Neuronal stem cell (in vitro differentiated cells): ENCODE results near the gene RERG.

Experiments
- DNase-seq: peaks from one replicate; pipeline ENCODE4 v3.0.0-alpha.2; 2013; ENCODE audit warnings: low spot score
- H2AFZ ChIP-seq: one replicate; pipeline ENCODE4 v1.6.1; 2013; ENCODE audit warnings: mild to moderate bottlenecking, low read length, inconsistent platforms
- H2AK5ac ChIP-seq: 2 replicates; pipeline ENCODE4 v1.6.1; 2013; ENCODE audit warnings: low read depth, mild to moderate bottlenecking, inconsistent platforms, low read length, moderate library complexity, mixed read lengths
- H2BK120ac ChIP-seq: 2 replicates; pipeline ENCODE4 v1.6.1; 2013; ENCODE audit warnings: low read depth, mild to moderate bottlenecking, inconsistent platforms, low read length, moderate library complexity, mixed read lengths
- H2BK12ac ChIP-seq: one replicate; pipeline ENCODE4 v1.6.1; 2013; ENCODE audit warnings: low read length, inconsistent platforms
- H2BK15ac ChIP-seq: 2 replicates; pipeline ENCODE4 v1.6.1; 2013; ENCODE audit warnings: mild to moderate bottlenecking, low read length, inconsistent platforms, mixed read lengths
- H2BK5ac ChIP-seq: one replicate; pipeline ENCODE4 v1.6.1; 2013; ENCODE audit warnings: inconsistent platforms, mild to moderate bottlenecking, low read length, moderate library complexity
- H3K14ac ChIP-seq: one replicate; pipeline ENCODE4 v1.6.1; 2013; ENCODE audit warnings: low read length, inconsistent platforms
- H3K18ac ChIP-seq: 2 replicates; pipeline ENCODE4 v1.6.1; 2013; ENCODE audit warnings: low read length, inconsistent platforms
- H3K23ac ChIP-seq: 2 replicates; pipeline ENCODE4 v1.6.1; 2013; ENCODE audit warnings: low read depth, mild to moderate bottlenecking, mixed read lengths, low read length, inconsistent platforms; ENCODE audit not compliant: poor library complexity
- H3K27ac ChIP-seq: replicated peaks from 3 replicates; pipeline ENCODE4 v1.5.1; 2013; ENCODE audit warnings: low read length, inconsistent platforms
- H3K27me3 ChIP-seq, 3 experiments: 2 replicates each; pipeline ENCODE4 v1.6.1; 2013; ENCODE audit warnings: low read length in 3 of 3, mild to moderate bottlenecking in 2 of 3, inconsistent platforms in 1 of 3, low read depth in 1 of 3, mixed read lengths in 1 of 3, moderate library complexity in 1 of 3; ENCODE audit not compliant: control insufficient read depth in 3 of 3, insufficient read depth in 3 of 3
- H3K36me3 ChIP-seq, 2 donors: replicated peaks in 1 of 2; 2 replicates each; pipeline ENCODE4 v1.6.1; 2013; ENCODE audit warnings: low read length in 2 of 2; ENCODE audit not compliant: control insufficient read depth in 2 of 2, insufficient read depth in 2 of 2
- H3K4ac ChIP-seq: 2 replicates; pipeline ENCODE4 v1.6.1; 2013; ENCODE audit warnings: inconsistent platforms, mild to moderate bottlenecking, low read length, moderate library complexity
- H3K4me1 ChIP-seq, 2 donors: 1 replicate in 1 of 2; 2 replicates in 1 of 2; pipeline ENCODE4 v1.6.1; 2013; ENCODE audit warnings: low read length in 2 of 2, low read depth in 1 of 2; ENCODE audit not compliant: control insufficient read depth in 2 of 2, insufficient read depth in 1 of 2
- H3K4me2 ChIP-seq: one replicate; pipeline ENCODE4 v1.6.1; 2013; ENCODE audit warnings: mild to moderate bottlenecking, low read length, inconsistent platforms; ENCODE audit not compliant: insufficient read depth, poor library complexity, severe bottlenecking
- H3K4me3 ChIP-seq, 2 donors: 2 replicates each; pipeline ENCODE4 v1.5.1; 2013; ENCODE audit warnings: low read length in 2 of 2, mild to moderate bottlenecking in 2 of 2, inconsistent platforms in 1 of 2, moderate library complexity in 1 of 2
- H3K79me1 ChIP-seq: one replicate; pipeline ENCODE4 v1.6.1; 2013; ENCODE audit warnings: low read depth, mild to moderate bottlenecking, inconsistent platforms, low read length, moderate library complexity
- H3K9ac ChIP-seq: one replicate; pipeline ENCODE4 v1.6.1; 2013; ENCODE audit warnings: mild to moderate bottlenecking, low read depth, low read length, inconsistent platforms; ENCODE audit not compliant: poor library complexity
- H3K9me3 ChIP-seq, 2 donors: replicated peaks in 1 of 2; 2 replicates each; pipeline versions ENCODE3 to v1.6.1; 2013; ENCODE audit warnings: low read length in 2 of 2, mild to moderate bottlenecking in 2 of 2, inconsistent platforms in 1 of 2, low read depth in 1 of 2, mixed read lengths in 1 of 2, moderate library complexity in 1 of 2; ENCODE audit not compliant: control insufficient read depth in 2 of 2, insufficient read depth in 1 of 2
- H4K8ac ChIP-seq: one replicate; pipeline ENCODE4 v1.6.1; 2013; ENCODE audit warnings: low read depth, mild to moderate bottlenecking, inconsistent platforms, low read length, moderate library complexity
- H4K91ac ChIP-seq: one replicate; pipeline ENCODE4 v1.6.1; 2013; ENCODE audit warnings: low read length, low read depth, mild to moderate bottlenecking, inconsistent platforms; ENCODE audit not compliant: poor library complexity
- WGBS, 2 donors: extraction: QIAGEN DNeasy Blood & Tissue Kit; methylation state at CpG; one replicate each; pipeline ENCODE4 v1.1.7; 2013; ENCODE audit warnings: missing lambda C conversion rate in 2 of 2, mixed read lengths in 1 of 2; ENCODE audit not compliant: insufficient read length in 2 of 2, insufficient replicate concordance in 1 of 2; ENCODE audit errors: extremely low coverage in 2 of 2; 5-methylcytosine and 5-hydroxymethylcytosine counted together

Gene RERG

GRCh38 chr12:15151161-15152091 is 69.8 kb downstream of the RERG start:
- H3K36me3 ChIP-seq, result no peaks in the 10 kb centered on the region
- no peak overlapping the region for H3K4ac ChIP-seq
- H2BK5ac ChIP-seq, result no peak overlapping the region
- no peaks in the 10 kb centered on the region for H3K27me3 ChIP-seq
- H3K27ac ChIP-seq, result no peak overlapping the region
- no peak overlapping the region for H3K4me3 ChIP-seq
- H2AFZ ChIP-seq, result no peak overlapping the region
- no peak overlapping the region for H3K18ac ChIP-seq
- whole genome bisulfite sequencing, 2 donors, result no CpG with 5 or more reads among the region's 5 CpGs
- H2BK15ac ChIP-seq, result no peak overlapping the region
- H2AK5ac ChIP-seq, result no peak overlapping the region
- H4K91ac ChIP-seq, result no peak overlapping the region
- H3K23ac ChIP-seq, result no peak overlapping the region
- H2BK120ac ChIP-seq, result no peak overlapping the region
- no peaks in the 10 kb centered on the region for H3K79me1 ChIP-seq
- no peak overlapping the region for H3K4me2 ChIP-seq
- H3K4me1 ChIP-seq, result no peaks in the 10 kb centered on the region
- H4K8ac ChIP-seq, result no peak overlapping the region
- peak; percentile 3 for DNase-seq
- no peak overlapping the region for H3K9ac ChIP-seq
- H3K14ac ChIP-seq, result no peak overlapping the region
- H2BK12ac ChIP-seq, result no peak overlapping the region
- no peaks in the 10 kb centered on the region for H3K9me3 ChIP-seq

GRCh38 chr12:15146585-15146984 is 74.6 kb downstream of the RERG start:
- H2BK15ac ChIP-seq, result no peak overlapping the region
- no peak overlapping the region for H4K91ac ChIP-seq
- no peak overlapping the region for H2AK5ac ChIP-seq
- no peak overlapping the region for H3K9ac ChIP-seq
- H3K18ac ChIP-seq, result no peak overlapping the region
- no peaks in the 10 kb centered on the region for H3K79me1 ChIP-seq
- H3K36me3 ChIP-seq, result no peaks in the 10 kb centered on the region
- H3K4ac ChIP-seq, result no peak overlapping the region
- H3K14ac ChIP-seq, result no peak overlapping the region
- H3K9me3 ChIP-seq, result no peaks in the 10 kb centered on the region
- no CpG with 5 or more reads among the region's 3 CpGs for WGBS, 2 donors
- no peak overlapping the region for H4K8ac ChIP-seq
- no peaks in the 10 kb centered on the region for H3K4me1 ChIP-seq
- no peak overlapping the region for H2AFZ ChIP-seq
- no peak overlapping the region for H2BK120ac ChIP-seq
- H2BK5ac ChIP-seq, result no peak overlapping the region
- H3K4me3 ChIP-seq, result no peak overlapping the region
- no peak overlapping the region for H2BK12ac ChIP-seq
- no peak for DNase-seq
- no peak overlapping the region for H3K4me2 ChIP-seq
- H3K27ac ChIP-seq, result no peak overlapping the region
- H3K27me3 ChIP-seq, result no peaks in the 10 kb centered on the region
- no peak overlapping the region for H3K23ac ChIP-seq

GRCh38 chr12:15143467-15143866 is 77.8 kb downstream of the RERG start:
- H3K4me2 ChIP-seq, result no peak overlapping the region
- H3K23ac ChIP-seq, result no peak overlapping the region
- H3K36me3 ChIP-seq, result no peaks in the 10 kb centered on the region
- H3K18ac ChIP-seq, result no peak overlapping the region
- H3K27ac ChIP-seq, result no peak overlapping the region
- H3K4ac ChIP-seq, result no peak overlapping the region
- no peak overlapping the region for H2BK12ac ChIP-seq
- H2AFZ ChIP-seq, result no peak overlapping the region
- H3K79me1 ChIP-seq, result no peaks in the 10 kb centered on the region
- H2BK15ac ChIP-seq, result no peak overlapping the region
- no peak overlapping the region for H3K4me3 ChIP-seq
- no peak overlapping the region for H2BK5ac ChIP-seq
- no peaks in the 10 kb centered on the region for H3K9me3 ChIP-seq
- no peak overlapping the region for H2BK120ac ChIP-seq
- no peaks in the 10 kb centered on the region for H3K27me3 ChIP-seq
- H3K14ac ChIP-seq, result no peak overlapping the region
- H4K91ac ChIP-seq, result no peak overlapping the region
- H4K8ac ChIP-seq, result no peak overlapping the region
- H3K4me1 ChIP-seq, result no peaks in the 10 kb centered on the region
- H2AK5ac ChIP-seq, result no peak overlapping the region
- H3K9ac ChIP-seq, result no peak overlapping the region
- DNase-seq, result no peak

- H3K79me1 ChIP-seq, result no peaks in the 10 kb centered on the region
- H4K91ac ChIP-seq, result no peak overlapping the region
- H2AFZ ChIP-seq, result no peak overlapping the region
- no peak overlapping the region for H2BK120ac ChIP-seq
- H3K4me3 ChIP-seq, result no peak overlapping the region
- H3K14ac ChIP-seq, result no peak overlapping the region
- no peak for DNase-seq
- H2BK15ac ChIP-seq, result no peak overlapping the region
- no peak overlapping the region for H2AK5ac ChIP-seq
- no peak overlapping the region for H2BK5ac ChIP-seq
- H3K9me3 ChIP-seq, result no peaks in the 10 kb centered on the region
- H3K4me1 ChIP-seq, result no peaks in the 10 kb centered on the region
- no peaks in the 10 kb centered on the region for H3K36me3 ChIP-seq
- no peak overlapping the region for H3K18ac ChIP-seq
- no peaks in the 10 kb centered on the region for H3K27me3 ChIP-seq
- no peak overlapping the region for H2BK12ac ChIP-seq
- H3K4me2 ChIP-seq, result no peak overlapping the region
- no peak overlapping the region for H3K23ac ChIP-seq
- H3K4ac ChIP-seq, result no peak overlapping the region
- H3K9ac ChIP-seq, result no peak overlapping the region
- WGBS, 2 donors, result no CpG with 5 or more reads among the region's 2 CpGs
- H3K27ac ChIP-seq, result no peak overlapping the region
- H4K8ac ChIP-seq, result no peak overlapping the region
Measured at GRCh38 chr12:15142711-15143110, 78.5 kb downstream of the RERG start.
